VCaP (cell line): Measurements from ENCODE around the gene HS3ST5.

Experiments
- H3K27ac ChIP-seq: fragments of 450-650 bp; 2 replicates; pipeline ENCODE4 v1.5.1; 2017
- TF ChIP-seq, protein P1 (sequence below): fragments of 450-650 bp; conservative IDR thresholded peaks from 2 replicates; pipeline ENCODE4 v1.5.1; 2017; ENCODE audit warnings: mild to moderate bottlenecking, moderate library complexity

Gene HS3ST5

DNA sequence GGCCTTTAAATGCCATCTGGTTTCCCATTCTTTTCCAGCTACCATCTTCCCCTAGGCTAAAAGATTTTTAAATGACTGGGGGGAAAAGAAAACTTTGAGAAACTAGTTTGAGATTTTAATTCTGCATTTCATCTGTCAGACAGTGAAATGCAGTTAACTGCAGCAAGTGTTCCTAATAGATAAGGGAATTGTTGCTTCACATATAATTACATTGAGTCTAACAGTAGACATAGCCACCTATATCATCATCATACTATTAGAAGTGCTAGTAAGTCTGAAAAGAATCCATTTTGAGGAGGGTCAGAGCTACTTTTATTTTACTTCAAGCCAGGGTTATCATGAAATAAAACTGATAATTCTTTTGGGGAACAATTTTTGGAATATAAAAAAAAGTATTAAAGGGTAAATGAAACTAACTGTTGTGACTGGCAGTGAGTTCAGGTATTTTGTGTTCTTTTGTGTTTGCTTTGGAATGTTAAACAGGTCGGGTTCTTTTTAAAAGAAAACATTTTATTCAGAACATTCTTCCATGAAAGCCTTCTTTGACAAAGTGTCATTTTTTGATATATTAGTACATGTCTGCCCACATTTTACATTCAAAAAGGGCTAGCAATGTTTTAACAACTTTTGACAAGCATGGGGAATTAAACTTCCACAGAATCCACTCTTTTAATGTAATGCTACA, 170.1 kb downstream of the HS3ST5 start:
- H3K27ac ChIP-seq = peak overlapping the region; percentile 23; the same call in 1 of the 2 replicates
- TF ChIP-seq, protein P1, sequence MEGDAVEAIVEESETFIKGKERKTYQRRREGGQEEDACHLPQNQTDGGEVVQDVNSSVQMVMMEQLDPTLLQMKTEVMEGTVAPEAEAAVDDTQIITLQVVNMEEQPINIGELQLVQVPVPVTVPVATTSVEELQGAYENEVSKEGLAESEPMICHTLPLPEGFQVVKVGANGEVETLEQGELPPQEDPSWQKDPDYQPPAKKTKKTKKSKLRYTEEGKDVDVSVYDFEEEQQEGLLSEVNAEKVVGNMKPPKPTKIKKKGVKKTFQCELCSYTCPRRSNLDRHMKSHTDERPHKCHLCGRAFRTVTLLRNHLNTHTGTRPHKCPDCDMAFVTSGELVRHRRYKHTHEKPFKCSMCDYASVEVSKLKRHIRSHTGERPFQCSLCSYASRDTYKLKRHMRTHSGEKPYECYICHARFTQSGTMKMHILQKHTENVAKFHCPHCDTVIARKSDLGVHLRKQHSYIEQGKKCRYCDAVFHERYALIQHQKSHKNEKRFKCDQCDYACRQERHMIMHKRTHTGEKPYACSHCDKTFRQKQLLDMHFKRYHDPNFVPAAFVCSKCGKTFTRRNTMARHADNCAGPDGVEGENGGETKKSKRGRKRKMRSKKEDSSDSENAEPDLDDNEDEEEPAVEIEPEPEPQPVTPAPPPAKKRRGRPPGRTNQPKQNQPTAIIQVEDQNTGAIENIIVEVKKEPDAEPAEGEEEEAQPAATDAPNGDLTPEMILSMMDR = no peak

DNA sequence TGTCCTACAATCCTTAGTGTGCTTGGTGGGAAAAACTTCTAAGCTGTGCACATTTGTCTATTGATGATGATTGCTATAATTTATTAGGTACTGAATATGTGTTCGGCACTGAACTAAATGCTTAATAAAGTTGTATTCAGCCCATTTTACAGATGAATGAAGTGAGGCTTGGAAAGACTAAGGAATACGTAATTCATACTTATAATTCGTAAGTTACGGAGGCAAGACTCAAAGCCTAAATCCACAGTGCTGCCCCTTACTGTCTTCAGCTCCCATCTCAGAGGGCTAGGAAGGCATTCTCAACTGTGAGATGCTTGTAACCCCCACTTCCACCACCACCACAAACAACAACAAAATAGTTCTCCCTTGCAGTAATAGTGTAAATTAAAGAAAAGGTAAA, 171.3 kb downstream of the HS3ST5 start:
- no peak overlapping the region for H3K27ac ChIP-seq
- TF ChIP-seq, protein P1 = no peak

DNA sequence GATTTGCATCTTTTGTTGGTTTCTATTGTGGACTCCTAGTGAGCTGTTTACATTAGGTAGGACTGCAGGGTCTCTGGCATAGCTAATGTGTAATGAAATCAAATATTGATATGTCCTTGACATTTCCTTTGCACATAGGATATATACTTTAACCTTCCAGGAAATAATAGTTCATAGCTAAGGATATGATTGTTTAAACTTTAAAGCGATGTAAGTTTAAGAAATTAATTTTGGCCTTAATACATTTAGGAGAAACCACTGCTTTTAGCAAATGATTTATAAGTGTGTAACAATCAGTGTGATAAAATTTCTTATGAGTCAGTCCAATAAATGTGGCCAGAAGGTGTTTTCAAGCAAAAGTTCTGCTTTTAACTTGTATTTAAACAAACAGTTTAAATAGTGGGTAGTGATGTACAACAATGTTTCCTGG, 171.8 kb downstream of the HS3ST5 start:
- TF ChIP-seq, protein P1 = no peak

DNA sequence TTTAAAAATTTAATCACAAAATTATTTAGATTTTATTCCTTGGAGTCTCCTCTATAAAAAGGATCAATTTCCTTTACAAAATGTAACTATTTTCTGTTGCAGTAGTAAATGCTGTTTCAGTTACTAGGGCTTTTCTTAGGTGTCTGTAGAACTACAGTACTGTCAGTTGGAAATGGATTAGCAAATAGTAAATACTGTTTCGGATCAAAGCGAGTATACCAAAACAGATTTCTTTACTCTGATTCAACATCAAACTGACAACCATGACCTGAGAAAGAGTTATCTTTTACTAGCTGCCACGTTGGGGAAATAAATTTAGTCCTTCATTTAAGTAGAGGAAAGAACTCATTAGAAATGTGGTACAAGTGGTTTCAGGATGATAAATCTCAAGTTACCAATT, 172.5 kb downstream of the HS3ST5 start:
- no peak overlapping the region for H3K27ac ChIP-seq
- TF ChIP-seq, protein P1 = no peak

More for the DNA sequence above, 171.8 kb downstream of the HS3ST5 start:
- H3K27ac ChIP-seq = no peak overlapping the region

DNA sequence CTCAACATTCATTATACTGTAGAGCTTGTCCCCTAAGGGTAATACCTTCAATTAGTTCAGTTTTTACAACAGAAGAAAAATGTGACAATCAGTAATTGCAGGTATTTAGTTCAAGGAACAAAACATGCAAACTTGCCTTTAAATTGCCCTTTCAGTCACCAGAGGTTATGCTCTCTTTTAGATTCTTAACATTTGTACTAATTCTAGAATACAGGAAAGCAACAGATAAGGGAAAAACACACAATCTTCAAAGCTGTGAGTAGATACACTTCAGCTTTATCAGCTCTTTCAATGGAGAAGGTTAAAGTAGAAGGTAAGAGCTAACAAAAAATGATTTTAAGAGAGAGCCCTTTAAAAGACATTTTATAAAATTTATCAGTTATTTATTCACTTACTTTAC, 173.1 kb downstream of the HS3ST5 start:
- TF ChIP-seq, protein P1 = no peak
- H3K27ac ChIP-seq = no peak overlapping the region

DNA sequence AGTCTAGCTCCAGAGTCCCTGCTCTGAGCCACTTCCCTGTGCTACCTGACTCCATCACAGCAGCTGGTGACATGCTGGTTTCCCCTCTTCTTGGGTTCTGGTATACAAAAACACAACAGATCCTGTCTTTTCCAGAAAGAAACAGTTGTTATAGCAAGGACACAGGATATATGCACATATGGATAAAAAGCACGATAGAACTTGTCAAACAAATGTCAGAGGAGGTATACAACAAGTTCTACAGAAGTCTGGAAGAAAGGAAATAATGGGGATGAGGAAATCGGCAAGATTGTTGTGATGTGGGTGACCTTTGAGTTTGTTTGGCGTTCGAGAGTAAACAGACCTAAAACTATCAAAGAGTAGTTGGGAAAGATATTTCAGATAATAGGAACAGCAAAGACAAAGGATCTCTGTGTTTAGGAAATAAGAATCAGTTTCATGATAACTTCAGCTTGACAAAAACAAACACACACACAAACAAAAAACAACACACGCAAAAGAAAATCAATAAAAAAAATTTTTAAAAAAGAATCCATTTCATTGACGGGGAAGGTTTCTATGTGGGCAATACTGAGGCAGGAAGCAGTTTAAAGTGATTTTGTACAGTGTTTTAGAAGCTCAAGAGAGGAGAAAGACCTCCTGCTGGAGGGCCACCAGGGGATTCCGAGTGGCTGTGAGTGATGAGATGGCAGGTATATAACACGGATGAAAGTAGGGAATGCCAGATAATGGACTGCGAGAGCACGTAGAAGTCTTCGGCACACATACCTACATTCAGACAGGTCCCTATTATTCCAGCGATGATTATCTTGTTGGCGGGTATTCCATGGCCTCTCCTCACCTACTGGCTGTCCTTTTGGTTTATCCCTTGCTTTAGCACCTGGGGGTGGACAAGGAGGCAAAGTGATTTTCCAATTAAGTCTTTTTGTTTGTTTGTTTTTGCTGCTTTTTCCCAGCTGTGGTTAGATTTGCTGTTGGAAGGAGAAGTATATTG, 174.9 kb downstream of the HS3ST5 start:
- TF ChIP-seq, protein P1 = no peak
- no peak overlapping the region for H3K27ac ChIP-seq

DNA sequence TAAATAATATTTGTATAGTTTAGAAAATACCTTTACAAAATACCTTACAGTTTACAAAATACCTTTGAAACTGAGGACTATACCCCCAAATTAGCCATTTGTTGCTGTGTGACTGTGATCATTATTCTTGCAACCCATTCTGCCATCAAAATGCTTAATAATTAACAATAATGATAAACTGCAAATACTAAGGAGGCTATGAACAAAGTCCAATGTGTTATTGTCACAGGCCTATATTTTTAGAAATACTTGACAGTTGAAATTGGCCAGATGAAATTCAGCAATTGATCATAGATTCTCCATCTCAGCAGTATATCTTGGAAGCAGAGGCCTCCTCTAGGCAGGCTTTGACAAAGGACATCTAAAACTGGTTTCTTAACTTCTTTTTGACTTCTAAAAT, 178.6 kb downstream of the HS3ST5 start:
- TF ChIP-seq, protein P1 = no peak
- no peak overlapping the region for H3K27ac ChIP-seq
